GM11168 (cell line): ENCODE data around the gene NFATC1.

Experiments used
- in situ Hi-C: fragments of 300-500 bp; cut with MboI; formaldehyde crosslinking; loops from one replicate; pipeline ENCODE4 v1.12.0; 2022; ENCODE audit warnings: low sequenced_read_pairs; ENCODE audit not compliant: unreplicated experiment

Gene NFATC1

DNA sequence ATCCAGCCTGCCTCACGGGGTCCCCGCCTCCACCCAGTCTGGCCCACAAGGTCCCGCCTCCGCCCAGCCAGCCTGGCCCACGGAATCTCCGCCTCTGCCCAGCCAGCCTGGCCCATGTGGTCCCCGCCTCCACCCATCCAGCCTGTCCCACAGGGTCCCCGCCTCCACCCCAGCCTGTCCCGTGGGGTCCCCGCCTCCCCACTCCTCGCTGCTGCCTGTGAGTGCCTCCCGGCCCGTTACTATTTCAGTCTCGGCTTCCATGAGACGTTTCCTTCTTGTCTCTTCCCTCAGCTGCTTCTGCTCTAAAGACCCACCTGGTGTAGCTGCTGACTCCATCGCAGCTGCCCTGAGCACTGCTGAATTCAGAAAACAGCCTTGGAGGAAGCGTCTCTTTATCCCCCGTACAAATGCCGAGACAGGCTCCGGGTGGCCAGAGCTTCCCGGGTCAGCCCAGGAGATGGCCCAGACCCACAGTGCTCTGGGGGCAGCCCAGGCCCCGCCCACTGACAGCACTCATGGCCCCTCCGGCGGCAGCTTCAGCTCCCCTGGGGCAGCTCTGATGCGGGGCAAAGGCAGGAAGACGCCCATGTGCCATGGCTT lies 69.8 kb downstream of the NFATC1 start:
- in situ Hi-C loops: no loop called here

DNA sequence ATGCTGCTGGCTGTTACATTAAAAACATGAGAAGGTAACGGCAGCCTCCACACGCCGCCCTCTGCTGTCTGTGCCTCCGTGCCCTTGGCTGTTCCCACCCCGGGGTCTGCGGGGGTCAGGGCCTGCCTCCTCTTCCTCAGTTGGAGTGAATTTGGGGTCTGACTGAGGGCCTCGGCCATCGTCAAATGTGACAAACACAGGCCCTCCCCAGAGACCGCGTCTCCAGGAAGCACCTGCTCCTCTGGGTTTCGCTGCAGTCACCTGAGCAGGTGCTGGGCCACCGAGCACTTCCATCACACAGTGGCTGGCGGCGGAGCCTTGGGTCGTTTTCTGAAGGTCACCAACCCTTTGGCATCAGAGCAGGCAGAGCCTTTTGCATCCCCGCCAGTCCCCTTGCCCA lies 70.9 kb downstream of the NFATC1 start:
- in situ Hi-C loops: no loop called here

- in situ Hi-C loops: no loop called here
Observed at GRCh38 chr18:79467126-79467525, 71.4 kb downstream of the NFATC1 start.

DNA sequence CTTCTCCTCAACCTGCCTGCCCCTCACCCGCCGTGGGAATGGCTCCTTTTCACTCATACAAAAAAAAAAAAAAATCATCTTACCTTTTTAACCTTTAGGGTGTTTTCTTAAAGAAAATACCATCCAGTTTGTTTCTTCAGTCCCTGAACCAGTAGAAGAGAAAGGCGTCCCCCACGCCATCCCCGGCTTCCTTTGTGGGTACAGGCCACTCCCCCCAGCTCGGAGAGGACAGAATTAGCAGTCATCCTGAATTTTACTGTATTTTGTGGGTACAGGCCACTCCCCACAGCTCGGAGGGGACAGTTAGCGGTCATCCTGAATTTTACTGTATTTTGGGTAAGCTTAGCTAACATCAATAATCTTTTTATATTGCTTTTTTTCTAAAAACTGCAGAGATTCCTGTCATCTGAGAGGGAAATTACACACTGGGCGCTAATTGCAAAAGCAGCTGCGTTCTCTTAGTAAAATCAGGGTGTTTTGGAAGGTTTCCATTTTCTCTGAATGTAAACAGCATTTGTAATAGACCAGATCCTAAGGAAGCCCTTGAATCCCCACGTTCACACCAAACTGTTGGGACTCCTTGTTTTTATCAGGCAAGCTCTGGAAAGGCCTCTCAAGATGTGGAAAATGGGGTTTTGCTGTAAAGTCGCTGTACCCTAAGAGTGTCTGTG lies 72.5 kb downstream of the NFATC1 start:
- in situ Hi-C loops: no loop called here

DNA sequence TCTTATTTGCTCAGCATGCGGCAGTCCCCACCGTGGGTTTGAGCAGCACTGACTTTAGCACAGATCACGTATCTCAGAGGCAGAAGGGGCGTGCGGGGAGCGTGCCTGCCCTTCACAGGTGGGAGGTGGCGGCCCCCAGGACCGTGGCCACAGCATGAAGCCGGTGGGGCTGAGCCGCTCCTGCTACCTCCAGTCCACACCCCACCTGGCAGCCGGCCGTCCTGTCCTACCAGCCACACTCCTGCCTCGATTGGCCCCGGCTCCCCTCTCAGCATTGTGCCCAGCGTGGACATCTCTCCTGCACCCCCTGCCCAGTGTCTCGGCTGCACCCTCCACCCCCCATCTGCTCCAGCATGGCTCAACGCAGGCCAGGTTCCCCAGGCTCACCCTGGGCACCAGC lies 73.6 kb downstream of the NFATC1 start:
- in situ Hi-C loops: no loop called here

GRCh38 chr18:79469751-79470505 lies 74.2 kb downstream of the NFATC1 start:
- in situ Hi-C loops: no loop called here

GRCh38 chr18:79470547-79470946 lies 74.8 kb downstream of the NFATC1 start:
- in situ Hi-C loops: no loop called here

- in situ Hi-C loops: no loop called here
Observed at GRCh38 chr18:79471046-79471445, 75.3 kb downstream of the NFATC1 start.

- in situ Hi-C loops: no loop called here
Observed at GRCh38 chr18:79471597-79471996, 75.9 kb downstream of the NFATC1 start.

- in situ Hi-C loops: no loop called here
Observed at GRCh38 chr18:79472176-79472575, 76.4 kb downstream of the NFATC1 start.

- in situ Hi-C loops: no loop called here
Observed at GRCh38 chr18:79472946-79473345, 77.2 kb downstream of the NFATC1 start.

DNA sequence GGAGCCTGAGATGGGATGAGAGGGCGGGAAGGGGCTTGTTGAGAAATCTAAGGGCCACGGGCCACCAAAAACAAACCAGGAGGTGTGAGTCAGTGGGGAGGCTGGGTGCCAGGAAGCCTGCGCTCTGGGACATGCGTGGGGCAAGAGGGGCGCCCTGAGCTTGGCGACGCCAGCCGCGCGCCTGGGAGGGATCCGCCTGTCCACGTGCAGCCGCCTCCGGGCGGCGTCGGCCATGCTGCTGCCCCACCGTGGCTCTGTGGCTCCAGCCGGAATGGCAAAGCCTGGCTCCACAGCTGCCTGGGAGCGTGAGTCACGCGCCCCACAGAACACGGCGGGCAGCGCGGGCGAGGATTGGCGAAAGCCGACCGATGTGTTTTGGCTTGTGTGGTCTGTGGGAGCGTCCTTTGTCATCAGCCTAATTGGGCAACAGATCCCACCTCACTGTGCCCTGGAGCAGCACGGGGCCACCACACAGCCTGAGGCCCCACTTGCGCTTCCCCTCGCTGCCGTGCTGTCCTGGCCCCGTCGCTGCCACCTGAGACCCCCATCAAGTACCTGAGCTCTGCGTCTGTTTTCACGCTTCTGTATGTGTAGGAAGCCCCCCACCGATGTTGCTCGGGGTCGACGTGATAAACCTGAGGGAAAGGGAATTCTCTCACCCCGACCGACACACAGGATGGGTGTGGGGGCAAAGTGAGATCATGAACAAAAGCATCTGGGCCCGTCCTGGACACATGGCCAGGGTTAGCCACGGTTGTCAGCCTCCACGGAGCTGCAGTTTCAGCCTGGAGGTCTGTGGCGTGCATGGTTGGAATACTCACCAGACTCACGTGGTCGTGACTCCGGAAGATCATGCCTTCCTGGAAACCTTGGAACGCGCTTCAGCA lies 80.5 kb downstream of the NFATC1 start:
- in situ Hi-C loops: no loop called here

- in situ Hi-C loops: no loop called here
Observed at GRCh38 chr18:79476918-79477571, 81.3 kb downstream of the NFATC1 start.

DNA sequence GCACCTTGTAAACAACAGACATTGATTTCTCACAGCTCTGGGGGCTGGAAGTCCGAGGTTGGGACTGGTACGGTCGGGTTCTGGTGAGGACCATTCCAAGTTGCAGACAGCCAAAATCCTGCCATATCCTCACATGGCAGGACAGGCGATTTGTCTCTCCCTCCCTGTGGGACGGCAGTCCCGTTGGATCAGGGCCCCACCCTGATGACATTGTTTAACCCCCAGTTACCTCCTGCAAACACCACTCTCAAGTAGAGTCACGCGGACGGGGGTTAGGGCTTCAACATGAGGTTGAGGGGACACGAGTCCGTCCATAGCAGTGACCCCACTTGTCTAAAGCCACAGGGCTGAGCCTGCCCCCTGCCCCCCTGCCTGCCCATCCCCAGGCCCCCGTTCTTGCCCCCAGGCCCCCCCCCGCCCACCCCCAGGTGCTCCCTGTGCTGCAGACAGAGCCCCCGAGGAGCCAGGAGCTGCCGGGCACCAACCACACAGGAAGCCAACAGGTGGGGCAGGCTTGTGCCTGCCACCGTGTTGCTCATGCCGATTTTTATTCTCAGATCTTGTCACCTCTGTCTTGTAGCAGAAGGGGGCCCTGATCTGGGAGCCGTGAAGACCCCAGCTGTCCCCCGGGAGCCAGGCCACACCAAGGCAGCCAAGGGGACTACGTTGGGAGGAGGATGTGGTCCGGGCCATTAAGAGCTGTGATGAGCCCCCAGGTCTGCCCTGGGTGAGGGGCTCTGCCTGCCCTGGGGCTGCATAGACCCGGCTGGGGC lies 82.2 kb downstream of the NFATC1 start:
- in situ Hi-C loops: no loop called here

GRCh38 chr18:79478484-79479115 lies 82.9 kb downstream of the NFATC1 start:
- in situ Hi-C loops: no loop called here

DNA sequence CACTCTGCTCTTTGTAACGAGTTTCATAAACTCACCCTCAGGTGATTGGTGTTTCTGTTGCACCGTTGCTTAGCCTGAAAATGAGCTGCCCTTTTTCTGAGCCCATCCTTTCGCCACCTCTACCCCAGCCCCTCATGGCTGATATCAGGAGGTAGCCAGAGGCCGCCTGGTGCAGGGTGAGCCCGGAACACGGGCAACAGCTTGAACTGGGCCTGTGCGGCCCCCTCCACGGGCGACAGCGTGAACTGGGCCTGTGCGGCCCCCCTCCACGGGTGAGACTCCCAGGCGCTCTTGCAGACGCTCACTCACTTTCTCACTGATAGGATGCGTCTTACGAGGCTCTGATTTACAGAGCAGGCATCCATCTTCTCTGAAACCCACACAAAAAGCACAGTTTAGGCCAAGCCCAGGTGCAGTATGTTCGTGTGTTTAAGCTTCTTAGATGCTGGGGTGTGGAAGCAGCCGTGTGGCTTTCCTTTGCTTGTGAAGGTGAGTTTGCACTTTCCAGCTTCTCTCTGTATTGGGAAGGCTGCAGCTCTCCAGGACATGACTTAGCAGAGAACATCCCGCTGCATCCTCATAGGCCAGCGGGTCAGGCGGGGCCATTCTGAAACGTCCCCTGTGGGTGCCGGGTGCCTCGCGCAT lies 83.5 kb downstream of the NFATC1 start:
- in situ Hi-C loops: no loop called here

GRCh38 chr18:79479761-79480161 lies 84.0 kb downstream of the NFATC1 start:
- in situ Hi-C loops: no loop called here
